ENCODE measurements around the gene RPS4Y2.

RPS4Y2 gene

DNA sequence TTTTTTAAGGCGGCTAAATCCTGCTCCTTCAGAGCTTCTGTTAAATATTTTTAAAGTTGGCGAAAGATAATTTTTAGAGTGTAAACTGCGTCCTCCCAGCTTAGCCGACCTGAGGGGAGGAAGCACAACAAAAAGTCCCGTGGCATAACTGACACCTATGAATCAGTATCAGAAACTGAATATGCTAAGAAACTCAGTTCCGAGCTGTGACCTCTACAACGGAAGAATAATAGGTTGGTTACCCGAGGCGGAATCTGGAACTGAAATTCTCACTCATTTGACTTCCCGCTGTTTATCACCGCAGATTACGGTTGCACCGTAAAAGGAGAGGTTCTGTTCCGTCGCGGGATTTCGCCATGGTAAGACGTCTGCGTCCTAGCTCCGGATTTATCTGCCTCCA is at the start of gene RPS4Y2:
Gene RPS4Y2, plus strand, starts transcription at position 301 of the 400 bp plus-strand sequence. Its CDS starts 56 bp downstream, at position 357.
- DNase-seq, result no peak

DNA sequence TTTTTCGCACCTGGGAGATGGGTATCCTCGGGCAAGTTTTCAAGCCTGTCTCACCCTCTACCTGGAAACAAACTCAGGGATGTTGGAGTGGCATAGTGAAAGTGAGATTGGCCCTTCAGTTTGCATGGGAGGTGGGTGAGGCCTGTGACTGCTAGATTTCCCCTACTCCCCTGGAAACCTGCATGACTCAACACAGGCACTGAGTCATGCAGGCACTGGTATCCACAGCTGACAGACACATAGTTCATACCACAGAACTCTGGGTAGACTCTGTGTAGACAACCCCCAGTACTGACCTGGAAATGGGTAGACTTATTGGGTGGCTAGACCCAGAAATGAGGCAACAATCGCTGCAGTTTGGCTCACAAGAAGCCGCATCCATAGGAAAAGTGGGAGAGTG is 41.5 kb upstream of the RPS4Y2 start:
- peak; percentile 57 for DNase-seq

DNA sequence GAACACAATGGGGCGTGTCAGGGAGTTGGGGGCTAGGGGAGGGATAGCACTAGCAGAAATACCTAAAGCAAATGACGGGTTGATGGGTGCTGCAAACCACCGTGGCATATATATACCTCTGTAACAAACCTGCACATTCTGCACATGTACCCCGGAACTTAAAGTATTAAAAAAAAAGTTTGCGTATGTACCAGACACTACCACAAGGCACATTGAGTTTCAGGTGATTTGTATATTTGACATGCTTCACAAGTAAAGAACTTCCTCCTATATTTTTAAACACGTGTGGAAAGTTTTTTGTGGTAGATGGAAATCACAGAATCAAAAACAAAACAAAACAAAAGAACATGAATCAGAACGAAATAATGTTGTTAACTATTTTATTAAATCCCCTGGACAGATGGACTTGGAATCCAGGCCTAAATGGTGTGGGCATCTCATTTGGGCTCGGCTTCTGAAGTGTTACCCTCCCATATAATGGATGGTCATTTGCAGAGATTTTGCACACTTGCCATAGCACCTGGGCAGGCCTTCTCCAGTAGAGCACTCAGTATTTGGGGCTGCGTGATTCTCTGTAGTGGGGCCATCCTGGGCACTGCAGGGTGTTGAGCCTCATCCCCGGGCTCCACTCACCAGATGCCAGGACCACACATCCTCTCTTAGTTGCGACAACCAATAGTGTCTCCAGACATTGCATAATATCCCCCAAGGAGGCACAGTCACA is 29.6 kb upstream of the RPS4Y2 start:
- DNase-seq, result no peak

DNA sequence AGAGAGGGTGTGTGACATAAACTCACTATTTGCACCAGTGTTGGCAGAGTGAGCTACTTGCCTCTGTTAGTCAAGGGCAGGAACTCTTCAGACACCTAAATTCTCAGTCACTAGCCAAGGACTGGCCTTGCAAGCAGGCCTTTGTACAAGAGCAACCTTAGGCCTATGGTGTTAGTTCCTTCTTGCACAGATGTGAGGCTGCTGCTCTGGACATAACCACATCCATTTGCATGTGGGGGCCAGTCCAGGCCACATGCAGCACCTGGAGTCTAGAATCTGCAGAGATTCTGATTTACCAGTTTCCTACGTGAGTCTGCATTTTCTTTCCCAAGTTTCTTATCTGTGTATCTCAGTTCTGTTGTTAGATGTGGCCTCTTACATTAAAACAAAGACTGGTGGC is 20.7 kb upstream of the RPS4Y2 start:
- DNase-seq, result no peak

DNA sequence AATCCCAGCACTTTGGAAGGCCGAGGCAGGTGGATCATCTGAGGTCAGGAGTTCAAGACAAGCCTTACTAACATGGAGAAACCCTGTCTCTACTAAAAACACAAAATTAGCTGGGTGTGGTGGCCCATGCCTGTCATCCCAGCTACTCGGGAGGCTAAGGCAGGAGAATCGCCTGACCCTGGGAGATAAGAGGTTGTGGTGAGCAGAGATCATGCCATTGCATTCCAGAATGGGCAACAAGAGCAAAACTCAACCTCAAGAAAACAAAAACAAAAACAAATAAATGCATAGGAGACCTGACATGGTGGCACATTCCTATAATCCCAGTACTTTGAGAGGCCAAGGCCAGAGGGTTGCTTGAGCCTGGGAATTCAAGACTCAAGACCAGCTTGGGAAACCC is 16.1 kb upstream of the RPS4Y2 start:
- no peak for DNase-seq

DNA sequence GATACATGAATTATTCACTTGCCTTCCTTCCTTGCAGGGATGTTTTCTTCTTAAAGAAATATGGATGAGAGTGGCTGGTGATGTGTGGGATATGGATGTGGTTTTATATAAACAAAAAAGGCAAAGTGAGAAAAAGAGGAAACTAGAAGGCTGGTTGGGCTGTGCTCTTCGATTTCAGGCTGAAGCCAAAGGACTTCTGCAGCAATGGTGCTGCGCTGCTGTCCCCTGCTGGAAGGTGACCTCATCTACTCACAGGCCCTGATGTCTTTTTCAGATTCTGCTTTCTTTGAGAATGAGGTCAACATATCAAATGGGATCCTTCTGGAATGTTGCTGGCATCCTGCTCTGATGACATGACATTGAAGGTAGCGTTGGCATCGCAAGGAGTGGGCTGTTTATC is 15.3 kb upstream of the RPS4Y2 start:
- peak; percentile 28 for DNase-seq

DNA sequence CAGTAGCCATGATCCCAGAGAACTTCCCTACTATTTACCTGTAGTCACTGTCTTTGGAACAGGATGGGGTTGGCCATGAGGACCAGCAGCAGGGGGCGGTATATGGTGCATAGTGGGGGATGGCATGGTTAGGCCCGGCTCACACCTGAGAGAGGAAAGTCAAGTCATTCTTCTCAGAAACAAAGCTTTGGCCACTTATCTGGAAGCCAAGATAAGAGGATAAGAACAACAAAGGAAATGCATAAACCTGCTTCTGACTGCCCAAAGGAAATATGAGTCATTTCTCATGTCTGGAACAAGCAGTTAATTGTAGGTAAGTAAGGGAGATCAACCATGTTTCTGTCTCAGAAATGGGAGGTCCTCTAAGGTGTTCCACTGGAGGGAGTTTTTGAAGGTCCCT is 10.8 kb upstream of the RPS4Y2 start:
- peak; percentile 46 for DNase-seq

DNA sequence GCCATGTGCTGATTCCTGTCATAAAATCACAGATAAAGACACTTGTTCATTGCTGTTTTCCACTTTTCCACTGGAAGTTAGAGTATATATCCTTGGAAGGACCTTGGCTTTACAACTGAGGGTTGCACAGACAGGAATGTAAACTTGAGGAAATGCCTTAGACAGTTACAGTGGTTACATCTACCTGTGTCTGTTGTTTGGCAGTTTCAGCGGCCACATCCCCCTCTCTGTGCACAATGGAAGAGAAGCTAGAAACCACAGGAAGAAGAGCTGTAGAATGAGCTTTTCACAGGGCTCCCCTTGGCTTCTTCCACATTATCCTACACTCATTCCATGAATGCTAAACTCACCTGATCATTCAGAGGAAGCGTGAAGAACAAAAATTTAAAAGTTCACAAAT is 9.0 kb upstream of the RPS4Y2 start:
- DNase-seq, result no peak

DNA sequence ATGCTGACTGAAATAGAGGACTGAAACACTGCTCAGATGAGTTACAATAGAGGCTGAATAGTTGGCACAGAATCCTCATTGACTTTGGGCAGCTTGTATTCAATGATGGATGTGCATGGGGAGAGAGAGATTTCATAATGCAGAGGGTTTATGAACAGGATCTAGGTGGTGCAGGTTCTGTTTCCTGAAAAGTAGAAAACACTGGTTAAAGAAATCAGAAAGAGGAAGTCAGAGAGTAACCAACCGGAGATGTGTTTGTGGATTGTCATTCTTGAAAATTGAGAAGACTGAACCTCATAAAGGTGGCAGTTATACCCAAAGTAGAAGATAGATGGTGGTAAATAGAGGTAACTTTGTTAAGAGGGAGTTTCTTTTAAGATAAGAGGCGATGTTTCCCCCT is 8.0 kb downstream of the RPS4Y2 start:
- no peak for DNase-seq

DNA sequence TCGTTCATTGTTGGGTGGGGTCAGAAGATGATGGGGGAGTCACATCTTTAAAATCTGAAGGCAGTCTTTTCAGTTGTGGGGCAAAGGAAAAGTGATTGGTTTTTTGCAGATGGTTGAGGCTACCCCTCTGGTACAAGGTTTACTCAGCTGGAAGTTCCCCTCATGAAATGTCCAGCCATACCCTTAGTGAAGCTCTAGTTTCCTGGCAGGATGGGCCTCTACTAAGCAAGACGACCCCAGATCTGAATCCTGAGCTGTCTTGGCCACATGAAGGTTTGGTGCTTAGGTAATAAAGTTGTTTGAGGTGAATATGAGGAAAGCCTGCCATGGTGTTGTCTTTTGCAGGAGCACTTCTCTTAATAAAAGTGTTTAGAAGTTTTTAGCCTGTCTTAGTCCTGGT is 9.2 kb downstream of the RPS4Y2 start:
- DNase-seq, result no peak

DNA sequence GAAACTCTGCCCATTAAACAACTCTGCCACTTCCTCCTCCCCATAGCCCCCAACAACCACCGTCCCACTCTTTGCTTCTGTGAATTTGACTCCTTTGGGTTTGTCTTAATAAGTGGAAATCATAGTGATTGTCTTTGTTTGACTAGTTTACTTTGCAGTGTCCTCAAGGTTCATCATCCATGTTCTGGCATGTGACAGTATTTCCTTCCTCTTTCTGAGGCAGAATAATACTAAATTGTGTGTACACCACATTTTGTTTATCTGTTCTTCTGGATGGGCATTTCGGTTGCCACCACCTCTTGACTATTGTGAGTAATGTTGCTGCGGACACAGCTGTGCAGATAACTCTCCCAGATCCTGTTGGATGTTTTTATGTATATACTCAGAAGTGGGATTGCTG is 14.8 kb downstream of the RPS4Y2 start:
- no peak for DNase-seq

DNA sequence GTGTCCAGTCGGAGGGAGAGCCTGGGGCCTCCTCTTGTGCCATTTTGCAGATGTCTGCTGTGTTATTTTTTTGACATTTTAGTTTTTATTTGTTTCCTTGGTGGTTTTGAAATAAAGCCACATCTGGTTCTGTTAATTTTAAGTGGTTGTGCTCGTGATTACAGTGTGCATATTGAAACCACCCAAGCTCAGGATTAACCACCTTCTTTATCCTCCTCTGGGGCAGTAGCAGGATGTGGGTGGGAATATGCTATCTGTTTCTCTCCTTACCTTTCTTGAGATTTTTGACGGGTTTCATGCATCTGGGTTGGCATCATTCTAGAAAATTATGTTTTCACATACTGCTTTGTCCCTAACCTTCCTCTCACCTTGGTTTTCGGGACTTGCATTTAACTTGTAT is 20.2 kb downstream of the RPS4Y2 start:
- DNase-seq, result no peak

DNA sequence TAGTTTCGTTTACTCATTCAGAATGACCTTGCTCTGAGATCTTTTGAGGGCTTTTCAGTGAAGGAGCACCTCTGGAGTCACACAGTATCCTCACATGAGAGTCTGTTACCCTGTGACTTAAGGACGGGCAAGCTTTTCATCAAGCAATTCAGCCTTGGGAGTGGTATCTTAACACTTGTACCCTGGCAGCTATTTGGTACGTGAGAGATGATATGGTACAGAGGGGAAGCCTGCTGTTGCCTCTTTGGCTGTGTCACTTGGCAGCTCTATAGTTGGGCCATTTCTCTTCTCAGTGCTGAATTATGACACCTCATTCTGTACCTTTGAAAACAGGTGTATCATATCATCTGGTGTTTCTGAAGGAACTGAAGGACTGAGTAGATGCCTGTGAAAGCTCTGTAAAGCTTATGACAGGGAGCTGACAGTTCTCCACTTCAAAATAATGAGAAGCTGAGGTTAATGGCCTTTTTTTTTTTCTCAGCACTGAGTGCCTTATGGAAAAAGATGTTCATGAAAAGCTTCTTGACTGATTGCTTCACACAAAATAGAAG is 24.3 kb downstream of the RPS4Y2 start:
- no peak for DNase-seq

DNA sequence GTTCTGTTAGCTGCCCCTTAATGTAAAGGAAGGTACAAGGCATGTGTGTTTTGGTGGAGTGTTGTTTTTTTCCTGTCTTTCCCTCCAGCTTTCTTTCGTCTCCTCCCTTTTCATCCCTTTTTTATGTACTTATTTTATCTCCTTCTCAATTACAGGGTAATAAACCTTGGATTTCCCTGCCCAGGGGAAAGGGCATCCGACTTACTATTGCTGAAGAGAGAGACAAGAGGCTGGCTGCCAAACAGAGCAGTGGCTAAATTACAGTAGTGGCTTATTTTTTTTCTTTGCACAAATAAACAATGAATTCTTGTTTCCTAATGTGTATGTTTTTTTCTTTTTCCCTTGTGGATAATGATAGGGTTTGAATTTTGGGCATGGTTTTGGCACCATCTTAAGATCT is 24.9 kb downstream of the RPS4Y2 start:
- DNase-seq, result no peak

DNA sequence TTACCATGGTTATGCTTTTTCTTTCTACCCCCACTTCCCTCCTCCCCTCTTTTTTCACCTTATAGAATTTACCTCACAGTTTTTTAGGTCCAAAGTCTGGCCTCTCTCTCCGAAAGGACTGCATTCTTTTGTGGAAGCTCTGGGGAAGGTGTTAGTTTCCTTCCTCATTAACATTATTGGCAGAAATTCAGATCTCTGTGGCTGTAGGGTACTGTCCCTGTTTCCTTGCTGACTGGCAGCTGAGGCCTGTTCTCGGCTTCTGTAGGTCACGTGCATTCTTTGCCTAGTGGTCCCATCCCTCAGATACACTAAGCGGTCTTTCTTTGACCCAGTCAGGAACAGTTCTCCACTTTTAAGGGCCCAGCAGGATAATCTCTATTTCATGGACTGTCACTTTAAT is 25.5 kb downstream of the RPS4Y2 start:
- no peak for DNase-seq

DNA sequence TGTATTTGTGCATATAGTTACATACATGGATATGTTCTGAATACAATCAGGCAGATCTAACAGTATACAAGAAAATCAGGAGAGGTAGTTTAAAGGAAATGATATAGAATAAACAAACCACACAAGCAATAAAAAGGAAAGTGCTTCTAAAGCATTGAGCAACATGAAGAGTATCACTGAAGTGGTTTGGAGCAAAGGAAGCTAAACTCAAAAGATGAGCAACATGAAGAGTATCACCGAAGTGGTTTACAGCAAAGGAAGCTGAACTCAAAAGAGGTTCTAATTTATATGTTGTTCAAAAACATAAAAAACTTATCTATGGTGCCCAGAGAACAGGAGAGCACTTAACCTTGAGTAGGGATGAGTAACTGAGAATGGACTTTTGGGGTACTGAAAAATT is 29.1 kb downstream of the RPS4Y2 start:
- no peak for DNase-seq

DNA sequence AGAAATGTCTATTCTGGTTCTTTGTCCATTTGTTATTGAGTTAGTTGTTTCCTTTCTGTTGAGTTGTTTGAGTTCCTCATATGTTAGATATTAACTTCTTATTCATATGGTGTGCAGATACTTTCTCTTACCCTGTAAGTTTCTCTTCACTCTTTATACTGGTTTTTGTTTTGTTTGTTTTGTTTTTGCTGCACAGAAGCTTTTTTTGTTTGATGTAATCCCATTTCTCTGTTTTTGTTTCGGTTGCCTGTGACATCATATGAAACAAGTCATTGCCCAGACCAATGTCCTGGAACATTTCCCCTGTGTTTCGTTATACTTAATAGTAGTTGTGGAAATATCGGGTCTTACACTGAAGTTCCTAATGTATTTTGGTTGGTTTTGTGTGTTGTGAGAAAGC is 31.2 kb downstream of the RPS4Y2 start:
- DNase-seq, result no peak

DNA sequence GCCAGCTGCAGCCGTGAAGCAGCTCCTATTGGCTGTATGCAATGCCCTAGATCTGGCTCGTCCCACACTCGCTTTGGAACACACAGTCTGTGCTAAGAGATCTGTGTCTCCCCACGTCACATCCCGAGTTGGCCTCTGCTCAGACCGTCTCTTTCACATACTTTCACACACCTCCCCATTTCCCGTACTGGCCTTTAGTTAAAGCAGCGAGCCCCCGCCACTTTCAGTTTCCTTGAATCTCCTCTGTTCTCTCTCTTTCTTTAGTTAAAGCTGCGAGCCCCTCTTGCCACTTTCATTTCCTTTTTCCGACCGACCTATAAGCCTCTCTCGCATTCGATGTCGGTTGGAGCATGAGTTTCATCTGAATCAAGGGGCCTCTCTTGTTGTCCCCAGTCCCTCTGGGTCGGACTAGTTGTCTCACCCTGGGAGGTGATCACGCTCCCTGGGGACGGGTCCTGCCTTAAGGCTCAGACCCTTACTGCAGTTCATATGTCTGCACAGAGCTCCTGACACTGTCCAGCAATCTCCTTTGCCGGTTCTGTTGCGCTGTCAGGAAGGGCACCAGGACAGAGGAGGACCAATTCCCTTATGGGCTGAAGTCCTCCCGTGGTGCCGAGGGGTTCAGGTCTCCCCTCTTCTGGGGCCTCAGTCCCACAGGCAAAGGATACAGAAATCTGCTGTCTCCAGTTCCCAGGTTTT is 42.6 kb downstream of the RPS4Y2 start:
- no peak for DNase-seq

DNA sequence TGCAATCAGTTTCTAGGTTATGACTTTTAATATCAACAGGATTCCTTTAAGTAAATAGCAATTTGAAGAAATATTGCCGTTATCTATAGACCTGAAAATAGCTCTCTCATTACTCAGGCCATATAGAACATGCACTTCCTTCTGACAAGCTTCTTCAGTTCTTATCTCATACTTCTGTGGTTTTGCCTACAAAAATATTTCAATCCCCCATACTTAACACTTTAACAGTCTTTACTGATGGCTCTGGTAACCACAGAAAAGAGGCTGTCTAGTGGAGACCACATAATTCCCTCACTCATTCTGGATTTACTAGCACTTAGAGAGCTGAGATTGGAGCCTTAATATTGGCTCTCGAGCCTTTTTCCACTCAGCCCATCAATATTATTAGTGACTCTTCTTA is 46.8 kb downstream of the RPS4Y2 start:
- DNase-seq, result no peak

DNA sequence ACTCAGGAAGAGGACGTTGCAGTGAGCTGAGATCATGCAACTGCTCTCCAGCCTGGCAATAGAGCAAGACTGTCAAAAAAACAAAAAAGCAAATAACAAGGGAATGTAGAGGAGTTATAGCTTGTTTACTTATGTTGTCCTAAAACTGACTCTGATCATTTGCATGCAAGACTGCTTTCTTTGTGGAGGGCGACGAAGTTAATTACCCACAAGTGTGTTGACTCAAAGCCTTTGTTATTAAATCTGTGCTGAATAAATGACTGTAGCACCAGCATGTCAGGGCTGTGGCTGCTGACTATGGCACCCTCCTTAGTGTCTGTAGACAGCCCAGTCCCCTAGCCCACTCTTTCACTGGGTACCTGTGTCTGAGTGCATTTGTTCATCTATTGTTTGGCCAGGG is 50.3 kb downstream of the RPS4Y2 start:
- DNase-seq, result no peak

DNA sequence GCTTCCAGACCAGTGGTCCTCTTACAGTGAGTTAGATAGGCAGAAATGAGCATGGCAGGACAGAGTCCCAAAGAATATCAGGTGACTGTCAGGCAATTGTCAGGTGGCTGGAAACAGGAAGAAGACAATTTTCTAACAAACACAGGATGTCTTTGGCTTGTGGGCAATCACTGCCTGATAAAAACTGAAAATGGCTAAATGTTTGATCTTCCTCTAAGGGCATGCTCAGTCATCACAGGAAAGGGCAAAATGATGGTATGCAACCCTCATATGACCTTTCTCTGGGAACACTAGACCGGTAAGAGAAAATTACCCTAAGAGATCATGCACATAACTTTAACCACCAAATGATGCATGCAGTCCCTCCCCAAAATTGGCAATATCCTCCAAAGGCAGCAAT is 57.6 kb downstream of the RPS4Y2 start:
- peak; percentile 3 for DNase-seq

DNA sequence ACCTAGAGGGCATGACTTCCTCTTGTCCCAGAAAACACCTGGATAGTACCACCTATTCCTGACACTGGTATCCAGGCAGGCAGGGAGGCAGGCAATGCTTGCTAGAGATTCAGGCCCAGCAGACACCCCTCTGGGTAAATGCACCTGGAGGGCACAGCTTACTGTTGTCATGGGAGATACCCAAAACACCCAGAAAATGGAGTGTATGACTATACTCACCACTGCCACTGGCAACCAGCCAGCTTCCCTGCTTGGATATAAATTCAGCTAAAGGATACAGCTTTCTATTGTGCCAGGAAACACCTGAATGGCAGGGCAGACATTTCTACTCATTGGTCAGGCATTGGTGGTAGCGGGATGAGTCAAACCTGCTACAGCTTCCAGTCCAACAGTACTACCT is 58.9 kb downstream of the RPS4Y2 start:
- DNase-seq, result peak; percentile 23

DNA sequence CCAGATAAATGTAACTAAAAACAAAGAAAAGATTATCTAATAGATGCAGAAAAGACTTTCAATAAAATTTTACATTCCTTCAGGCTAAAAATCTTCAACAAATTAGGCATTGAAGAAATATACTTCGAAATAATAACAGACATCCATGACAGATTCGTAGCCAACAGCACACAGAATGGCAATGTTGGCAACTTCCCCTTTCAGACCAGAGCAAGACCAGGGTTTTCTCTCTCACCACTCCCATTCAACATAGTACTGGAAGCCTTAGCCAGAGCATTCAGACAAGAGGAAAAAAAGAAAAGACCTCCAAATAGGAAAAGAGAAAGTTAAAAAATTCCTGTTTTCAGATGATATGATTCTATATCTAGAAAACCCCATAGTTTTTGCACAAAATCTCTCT is 61.2 kb downstream of the RPS4Y2 start:
- no peak for DNase-seq
